HEK293T (cell line): ENCODE measurements around the gene PROP1.

Experiments
- CTCF ChIA-PET: fragments of 350-600 bp; formaldehyde crosslinking; extraction: SDS; loops from one replicate; lab custom pipeline; 2021; ENCODE audit warnings: antibody characterized with exemption, inconsistent platforms; lab: Yijun Ruan, JAX
- POLR2A ChIA-PET: fragments of 350-600 bp; formaldehyde crosslinking; extraction: SDS; loops from one replicate; lab custom pipeline; 2020; ENCODE audit warnings: antibody characterized with exemption, inconsistent platforms; lab: Yijun Ruan, JAX
- DNase-seq: peaks from one replicate; pipeline ENCODE4 v3.0.0; 2012; ENCODE audit warnings: mixed read lengths; ENCODE audit errors: extremely low spot score
- ARNT ChIP-seq: fragments of 450-650 bp; IDR thresholded peaks from 2 replicates; pipeline ENCODE4 v1.6.1; 2017; ENCODE audit warnings: mild to moderate bottlenecking
- BHLHE40 ChIP-seq: fragments of 450-650 bp; IDR thresholded peaks from 2 replicates; pipeline ENCODE4 v1.6.1; 2016; ENCODE audit warnings: mild to moderate bottlenecking, moderate library complexity, borderline replicate concordance
- CTBP1 ChIP-seq: fragments of 450-650 bp; IDR thresholded peaks from 2 replicates; pipeline ENCODE4 v1.6.1; 2016; ENCODE audit warnings: borderline replicate concordance
- ELF4 ChIP-seq: fragments of 450-650 bp; IDR thresholded peaks from 2 replicates; pipeline ENCODE4 v1.6.1; 2017; ENCODE audit warnings: antibody characterized with exemption
- FOXA1 ChIP-seq: fragments of 450-650 bp; IDR thresholded peaks from 2 replicates; pipeline ENCODE4 v1.6.1; 2016; ENCODE audit warnings: mild to moderate bottlenecking
- FOXK2 ChIP-seq: fragments of 450-650 bp; IDR thresholded peaks from 2 replicates; pipeline ENCODE4 v1.6.1; 2016; ENCODE audit warnings: mild to moderate bottlenecking
- FOXM1 ChIP-seq: fragments of 450-650 bp; IDR thresholded peaks from 2 replicates; pipeline ENCODE4 v1.6.1; 2017; ENCODE audit warnings: mild to moderate bottlenecking, borderline replicate concordance
- HDGF ChIP-seq: fragments of 450-650 bp; IDR thresholded peaks from 2 replicates; pipeline ENCODE4 v1.6.1; 2017; ENCODE audit warnings: antibody characterized with exemption, borderline replicate concordance
- L3MBTL2 ChIP-seq: fragments of 450-650 bp; conservative IDR thresholded peaks from 2 replicates; pipeline ENCODE4 v1.6.1; 2016; ENCODE audit warnings: mild to moderate bottlenecking
- LEF1 ChIP-seq: fragments of 450-650 bp; IDR thresholded peaks from 2 replicates; pipeline ENCODE4 v1.6.1; 2017; ENCODE audit warnings: mild to moderate bottlenecking, borderline replicate concordance
- NFRKB ChIP-seq: fragments of 450-650 bp; IDR thresholded peaks from 2 replicates; pipeline ENCODE4 v1.6.1; 2016; ENCODE audit warnings: mild to moderate bottlenecking, moderate library complexity
- PKNOX1 ChIP-seq: fragments of 450-650 bp; IDR thresholded peaks from 2 replicates; pipeline ENCODE4 v1.6.1; 2016
- SP1 ChIP-seq: fragments of 450-650 bp; IDR thresholded peaks from 2 replicates; pipeline ENCODE4 v1.6.1; 2017
- SUZ12 ChIP-seq: fragments of 450-650 bp; IDR thresholded peaks from 2 replicates; pipeline ENCODE4 v1.6.1; 2016; ENCODE audit warnings: mild to moderate bottlenecking
- TARDBP ChIP-seq: fragments of 450-650 bp; IDR thresholded peaks from 2 replicates; pipeline ENCODE4 v1.6.1; 2016
- ZNF384 ChIP-seq: fragments of 450-650 bp; IDR thresholded peaks from 2 replicates; pipeline ENCODE4 v1.6.1; 2016

Gene PROP1

GRCh38 chr5:177996660-177997318 is 747 bp upstream of the PROP1 start:
- no peak for TF ChIP-seq NFRKB
- TF ChIP-seq L3MBTL2: no peak
- no peak for TF ChIP-seq FOXA1
- no peak for TF ChIP-seq FOXK2
- no peak for TF ChIP-seq LEF1
- TF ChIP-seq ZNF384: no peak
- no peak for TF ChIP-seq HDGF
- TF ChIP-seq BHLHE40: no peak
- TF ChIP-seq ARNT: no peak
- TF ChIP-seq PKNOX1: no peak
- TF ChIP-seq SP1: no peak
- no peak for TF ChIP-seq ELF4
- no peak for TF ChIP-seq CTBP1
- no peak for TF ChIP-seq TARDBP
- no peak for TF ChIP-seq FOXM1
- TF ChIP-seq SUZ12: no peak
- no peak for DNase-seq
- ChIA-PET POLR2A (no interaction called here), CTCF (no interaction called here)

GRCh38 chr5:177994561-177995190 is 1.4 kb downstream of the PROP1 start:
- TF ChIP-seq TARDBP (no peak), SUZ12 (no peak), NFRKB (no peak), BHLHE40 (no peak), FOXK2 (no peak), L3MBTL2 (no peak), FOXA1 (no peak), ARNT (no peak), CTBP1 (no peak), SP1 (no peak), PKNOX1 (no peak)
- POLR2A ChIA-PET: no interaction called here
- CTCF ChIA-PET: no interaction called here
- DNase-seq: no peak

GRCh38 chr5:177994063-177994462 is 2.0 kb downstream of the PROP1 start:
- ChIA-PET POLR2A (no interaction called here), CTCF (no interaction called here)
- TF ChIP-seq LEF1 (no peak), TARDBP (no peak), PKNOX1 (no peak), FOXK2 (no peak), SUZ12 (no peak), NFRKB (no peak), ARNT (no peak), ZNF384 (no peak), SP1 (no peak), BHLHE40 (no peak), ELF4 (no peak), FOXA1 (no peak), HDGF (no peak), FOXM1 (no peak), L3MBTL2 (no peak), CTBP1 (no peak)
- no peak for DNase-seq

- no peak for DNase-seq
- CTCF ChIA-PET: no interaction called here
- TF ChIP-seq LEF1: no peak
- no peak for TF ChIP-seq FOXM1
- no peak for TF ChIP-seq FOXA1
- TF ChIP-seq BHLHE40: no peak
- no peak for TF ChIP-seq PKNOX1
- no peak for TF ChIP-seq HDGF
- no peak for TF ChIP-seq FOXK2
- TF ChIP-seq SP1: no peak
- no peak for TF ChIP-seq L3MBTL2
- no peak for TF ChIP-seq ELF4
- TF ChIP-seq ARNT: no peak
- no peak for TF ChIP-seq NFRKB
- TF ChIP-seq SUZ12: no peak
- TF ChIP-seq ZNF384: no peak
- no peak for TF ChIP-seq TARDBP
- POLR2A ChIA-PET: no interaction called here
Measured at GRCh38 chr5:177992466-177992865, 3.6 kb downstream of the PROP1 start.

- CTCF ChIA-PET: no interaction called here
- POLR2A ChIA-PET: no interaction called here
- DNase-seq: no peak
- TF ChIP-seq PKNOX1 (no peak), FOXK2 (no peak), NFRKB (no peak), FOXA1 (no peak), TARDBP (no peak), L3MBTL2 (no peak), ZNF384 (no peak), BHLHE40 (no peak), ELF4 (no peak), ARNT (no peak), HDGF (no peak), SUZ12 (no peak), LEF1 (no peak), SP1 (no peak), FOXM1 (no peak), CTBP1 (no peak)
Measured at GRCh38 chr5:177988989-177989625, 6.9 kb downstream of the PROP1 start.
